Astrocyte (in vitro differentiated cells and primary cell): ENCODE data around the gene PCBD2.

ENCODE experiments used
- EZH2 ChIP-seq: IDR thresholded peaks from 2 replicates; pipeline ENCODE4 v1.6.1; 2012; ENCODE audit warnings: mild to moderate bottlenecking, low read length, inconsistent platforms; ENCODE audit not compliant: insufficient read depth
- TF ChIP-seq, protein P1 (sequence below): IDR thresholded peaks from 2 replicates; pipeline ENCODE4 v1.5.1; 2011; ENCODE audit warnings: low read depth, mild to moderate bottlenecking, inconsistent platforms, low read length, moderate library complexity; ENCODE audit not compliant: insufficient read depth

DNA sequence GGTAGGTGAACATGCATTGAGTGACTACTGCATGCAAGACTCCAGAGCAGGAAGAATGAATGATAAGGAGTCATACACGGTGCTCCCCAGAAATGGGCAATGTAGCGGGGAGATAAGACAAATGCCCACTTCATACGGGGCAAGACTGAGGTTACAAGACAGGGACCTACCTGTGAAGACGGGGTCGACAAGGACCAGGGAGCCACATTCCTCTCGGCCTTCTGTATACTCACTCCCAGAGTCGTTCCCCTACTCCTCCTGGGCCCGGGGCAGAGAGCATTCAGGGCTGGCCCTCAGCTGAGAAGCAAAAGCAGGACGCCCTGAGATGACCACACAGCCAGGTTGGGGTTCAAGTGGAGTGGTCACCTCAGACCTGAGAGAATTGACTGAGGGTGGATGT lies 102.4 kb downstream of the PCBD2 start:
- TF ChIP-seq, protein P1, sequence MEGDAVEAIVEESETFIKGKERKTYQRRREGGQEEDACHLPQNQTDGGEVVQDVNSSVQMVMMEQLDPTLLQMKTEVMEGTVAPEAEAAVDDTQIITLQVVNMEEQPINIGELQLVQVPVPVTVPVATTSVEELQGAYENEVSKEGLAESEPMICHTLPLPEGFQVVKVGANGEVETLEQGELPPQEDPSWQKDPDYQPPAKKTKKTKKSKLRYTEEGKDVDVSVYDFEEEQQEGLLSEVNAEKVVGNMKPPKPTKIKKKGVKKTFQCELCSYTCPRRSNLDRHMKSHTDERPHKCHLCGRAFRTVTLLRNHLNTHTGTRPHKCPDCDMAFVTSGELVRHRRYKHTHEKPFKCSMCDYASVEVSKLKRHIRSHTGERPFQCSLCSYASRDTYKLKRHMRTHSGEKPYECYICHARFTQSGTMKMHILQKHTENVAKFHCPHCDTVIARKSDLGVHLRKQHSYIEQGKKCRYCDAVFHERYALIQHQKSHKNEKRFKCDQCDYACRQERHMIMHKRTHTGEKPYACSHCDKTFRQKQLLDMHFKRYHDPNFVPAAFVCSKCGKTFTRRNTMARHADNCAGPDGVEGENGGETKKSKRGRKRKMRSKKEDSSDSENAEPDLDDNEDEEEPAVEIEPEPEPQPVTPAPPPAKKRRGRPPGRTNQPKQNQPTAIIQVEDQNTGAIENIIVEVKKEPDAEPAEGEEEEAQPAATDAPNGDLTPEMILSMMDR, result no peak
- TF ChIP-seq EZH2, result no peak
